Esophagus muscularis mucosa (tissue), 4 donors: ENCODE measurements around the gene BAG2. TPM values are rescaled to one million over a fixed set of nuclear protein-coding genes. Genes with fewer than 3 reads are reported as not detected.
A peak's percentile ranks its signal among the peaks of the same experiment; 100 is the strongest.

Experiments used
- DNase-seq: peaks from one replicate; pipeline ENCODE4 v3.0.0-alpha.2; 2017; ENCODE audit errors: extremely low spot score
- H3K27ac ChIP-seq, 4 donors: fragments of 200-600 bp; sonication (generic); replicated peaks in 1 of 4; 1 replicate in 3 of 4; 2 replicates in 1 of 4; pipeline ENCODE4 v1.5.1; 2016 to 2019; ENCODE audit warnings: mild to moderate bottlenecking in 1 of 4
- H3K27me3 ChIP-seq, 4 donors: fragments of 200-600 bp; sonication (generic); one replicate each; pipeline versions ENCODE4 v1.5.1 to v1.6.0; 2016 to 2019
- H3K36me3 ChIP-seq, 4 donors: fragments of 200-600 bp; sonication (generic); one replicate each; pipeline ENCODE4 v1.5.1; 2016 to 2019
- H3K4me1 ChIP-seq, 4 donors: fragments of 200-600 bp; sonication (generic); one replicate each; pipeline ENCODE4 v1.5.1; 2016 to 2019
- H3K4me3 ChIP-seq, 4 donors: fragments of 200-600 bp; sonication (generic); 1 replicate in 2 of 4; 2 replicates in 2 of 4; pipeline ENCODE4 v1.5.1; 2016 to 2019; ENCODE audit warnings: mild to moderate bottlenecking in 4 of 4, moderate library complexity in 1 of 4
- H3K9me3 ChIP-seq, 4 donors: fragments of 200-600 bp; sonication (generic); 1 replicate in 3 of 4; 2 replicates in 1 of 4; pipeline ENCODE4 v1.5.1; 2016 to 2019
- EP300 ChIP-seq: sonication (generic); formaldehyde crosslinking; IDR thresholded peaks from one replicate; pipeline ENCODE4 v1.6.1; 2017; ENCODE audit warnings: antibody characterized with exemption
- POLR2A ChIP-seq: fragments of 450-650 bp; IDR thresholded peaks from one replicate; pipeline ENCODE4 v1.6.1; 2017; ENCODE audit warnings: antibody characterized with exemption, moderate library complexity, mild to moderate bottlenecking, low read depth
- POLR2AphosphoS5 ChIP-seq, 2 donors: sonication (generic); formaldehyde crosslinking; IDR thresholded peaks; one replicate each; pipeline ENCODE4 v1.6.1; 2017; ENCODE audit warnings: antibody characterized with exemption in 2 of 2
- WGBS: methylation state at CpG from one replicate; pipeline ENCODE4 v1.1.5; 2018; 5-methylcytosine and 5-hydroxymethylcytosine counted together
- intact Hi-C: fragments of 100-400 bp; cut with DNase I; formaldehyde crosslinking; loops from one replicate; pipeline ENCODE4 v1.15.1; 2023
- total RNA-seq, 4 donors: library from RNA; depleted of rRNA; stranded (reverse); fragments of >200 nt; gene quantifications; one replicate each; pipeline versions ENCODE4 v1.1.0 to v1.2.1, GENCODE V29; 2016
- TF ChIP-seq, protein P1 (sequence below), 3 experiments: fragments of 200-600 bp in 2 of 3; fragments of 450-650 bp in 1 of 3; sonication (generic) in 2 of 3; IDR thresholded peaks; one replicate each; pipeline ENCODE4 v1.5.1; 2017 to 2019; ENCODE audit warnings: antibody characterized with exemption in 3 of 3, mild to moderate bottlenecking in 2 of 3, moderate library complexity in 1 of 3

Gene BAG2
- total RNA-seq, result 10 to 100 TPM; 29.0 to 42.8 (median 39.6) TPM

DNA sequence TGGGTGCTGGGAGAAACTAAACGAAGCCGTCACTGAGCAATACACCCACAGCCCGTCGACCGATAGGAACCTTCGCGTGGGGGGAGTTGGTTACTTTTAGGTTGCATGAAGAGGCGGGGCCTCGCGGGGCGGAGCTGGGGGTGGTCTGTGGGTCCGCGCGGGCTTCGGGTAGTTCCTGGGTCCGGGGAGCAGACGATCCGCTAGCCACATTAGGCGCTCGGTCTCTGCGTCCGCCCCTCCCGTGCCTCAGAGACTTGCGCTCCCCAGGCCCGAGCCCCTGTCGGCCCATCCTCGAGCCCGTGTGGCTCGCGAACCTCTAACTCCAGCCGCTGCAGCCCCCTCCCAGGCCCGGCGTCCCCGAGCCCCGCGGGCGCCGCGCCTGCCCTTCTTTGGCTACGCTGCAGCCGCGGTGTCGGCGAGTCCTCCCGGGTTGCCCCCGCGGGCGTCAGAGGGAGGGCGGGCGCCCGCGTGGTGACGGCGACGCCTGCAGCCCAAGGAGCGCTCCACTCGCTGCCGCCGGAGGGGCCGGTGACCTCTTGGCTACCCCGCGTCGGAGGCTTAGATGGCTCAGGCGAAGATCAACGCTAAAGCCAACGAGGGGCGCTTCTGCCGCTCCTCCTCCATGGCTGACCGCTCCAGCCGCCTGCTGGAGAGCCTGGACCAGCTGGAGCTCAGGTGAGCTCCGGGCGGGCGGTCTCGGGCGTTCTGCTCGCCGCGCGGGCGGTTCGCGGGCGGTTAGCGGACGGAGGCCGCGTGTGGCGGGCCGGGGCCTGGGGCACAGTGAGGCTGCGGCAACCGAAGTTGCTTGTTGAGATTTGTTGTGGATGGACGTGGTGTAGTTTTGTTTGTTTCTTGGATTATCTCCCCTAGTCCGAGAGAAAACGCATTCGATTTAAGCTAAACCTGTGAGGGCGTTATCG, at the start of gene BAG2:
BAG2 (plus strand) TSS at position 191 of the 920 bp plus-strand sequence; CDS start at position 563, 372 bp downstream.
- peaks cover 15 to 45% (median 40%) of the 10 kb centered on the region in 4 donors for H3K4me1 ChIP-seq
- no peaks in the 10 kb centered on the region for H3K27me3 ChIP-seq
- whole genome bisulfite sequencing, result under 1% methylated on average over 52 of the region's 97 CpGs
- no peaks in the 10 kb centered on the region for H3K9me3 ChIP-seq
- H3K36me3 ChIP-seq, result peaks cover 0 to 4% (median 1%) of the 10 kb centered on the region in 4 donors
- H3K27ac ChIP-seq, result peak within 1 kb of the TSS; percentile 90 to 96 (median 96)
- DNase-seq, result peak; percentile 98
- intact Hi-C loops, result loop anchor here (5.0 to 10.0 kb wide), 4 partner anchors 50 to 278 kb away; partner anchors contain the start of genes PRIM2 and RAB23
- peak; percentile 82 to 93 for TF ChIP-seq POLR2AphosphoS5 (IDR thresholded peaks at IDR 0.05)
- TF ChIP-seq POLR2A, result peak; percentile 15
- TF ChIP-seq EP300, result no peak
- TF ChIP-seq, protein P1, sequence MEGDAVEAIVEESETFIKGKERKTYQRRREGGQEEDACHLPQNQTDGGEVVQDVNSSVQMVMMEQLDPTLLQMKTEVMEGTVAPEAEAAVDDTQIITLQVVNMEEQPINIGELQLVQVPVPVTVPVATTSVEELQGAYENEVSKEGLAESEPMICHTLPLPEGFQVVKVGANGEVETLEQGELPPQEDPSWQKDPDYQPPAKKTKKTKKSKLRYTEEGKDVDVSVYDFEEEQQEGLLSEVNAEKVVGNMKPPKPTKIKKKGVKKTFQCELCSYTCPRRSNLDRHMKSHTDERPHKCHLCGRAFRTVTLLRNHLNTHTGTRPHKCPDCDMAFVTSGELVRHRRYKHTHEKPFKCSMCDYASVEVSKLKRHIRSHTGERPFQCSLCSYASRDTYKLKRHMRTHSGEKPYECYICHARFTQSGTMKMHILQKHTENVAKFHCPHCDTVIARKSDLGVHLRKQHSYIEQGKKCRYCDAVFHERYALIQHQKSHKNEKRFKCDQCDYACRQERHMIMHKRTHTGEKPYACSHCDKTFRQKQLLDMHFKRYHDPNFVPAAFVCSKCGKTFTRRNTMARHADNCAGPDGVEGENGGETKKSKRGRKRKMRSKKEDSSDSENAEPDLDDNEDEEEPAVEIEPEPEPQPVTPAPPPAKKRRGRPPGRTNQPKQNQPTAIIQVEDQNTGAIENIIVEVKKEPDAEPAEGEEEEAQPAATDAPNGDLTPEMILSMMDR (IDR thresholded peaks at IDR 0.05), result peak; percentile 26 to 39 (median 35)
- peak within 1 kb of the TSS; percentile 81 to 92 (median 86) for H3K4me3 ChIP-seq

DNA sequence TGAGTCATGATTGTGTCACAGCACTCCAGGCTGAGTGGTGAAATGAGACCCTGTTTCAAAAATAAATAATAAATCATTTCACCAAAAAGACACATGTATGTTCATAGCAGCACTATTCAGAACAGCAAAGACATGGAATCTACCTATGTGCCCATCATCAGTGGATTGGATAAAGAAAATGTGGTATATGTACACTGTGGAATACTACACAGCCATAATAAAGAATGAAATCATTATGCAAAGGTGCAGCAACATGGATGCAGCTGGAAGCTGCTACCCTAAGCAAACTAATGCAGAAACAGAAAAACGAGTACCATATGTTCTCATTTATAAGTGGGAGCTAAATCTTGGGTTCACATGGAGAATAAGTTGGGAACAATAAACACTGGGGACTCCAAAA, 49.0 kb upstream of the BAG2 start:
- H3K27me3 ChIP-seq, result no peaks in the 10 kb centered on the region
- DNase-seq, result no peak
- H3K4me1 ChIP-seq, result peaks cover 0 to 8% (median 4%) of the 10 kb centered on the region in 4 donors
- H3K36me3 ChIP-seq, result peaks cover 0 to 7% (median 0%) of the 10 kb centered on the region in 4 donors
- no peaks in the 10 kb centered on the region for H3K9me3 ChIP-seq
- intact Hi-C loops, result no loop called here
- H3K27ac ChIP-seq, result no peak overlapping the region
- WGBS, result 97% methylated on average over 1 of the region's 1 CpG
- no peak overlapping the region for H3K4me3 ChIP-seq
- TF ChIP-seq POLR2A (no peak), POLR2AphosphoS5 (IDR thresholded peaks at IDR 0.05) (no peak), EP300 (no peak)
- TF ChIP-seq, protein P1 (IDR thresholded peaks at IDR 0.05), result no peak

DNA sequence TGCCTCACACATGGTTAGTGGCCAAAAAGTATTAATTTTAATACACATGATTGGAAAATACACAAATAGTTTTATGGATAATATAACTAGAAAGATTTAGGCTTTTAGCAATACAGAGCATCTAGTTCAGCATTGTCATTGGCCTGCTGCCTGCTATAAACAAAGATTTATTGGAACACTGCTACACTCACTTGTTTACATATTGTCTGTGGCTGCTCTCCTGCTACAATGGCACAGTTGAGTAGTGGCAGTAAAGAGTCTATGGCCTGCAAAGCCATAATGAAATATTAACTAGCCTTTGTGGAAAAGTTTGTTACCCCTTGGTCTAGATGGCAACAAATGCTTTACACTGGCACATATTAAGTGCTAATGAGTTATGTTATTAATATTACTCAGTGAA, 44.4 kb upstream of the BAG2 start:
- no peaks in the 10 kb centered on the region for H3K9me3 ChIP-seq
- no peaks in the 10 kb centered on the region for H3K27me3 ChIP-seq
- no peak overlapping the region for H3K27ac ChIP-seq
- peaks cover 9 to 14% (median 11%) of the 10 kb centered on the region in 4 donors for H3K4me1 ChIP-seq
- no peak overlapping the region for H3K4me3 ChIP-seq
- intact Hi-C loops, result no loop called here
- H3K36me3 ChIP-seq, result peaks cover 0 to 13% (median 4%) of the 10 kb centered on the region in 4 donors
- TF ChIP-seq, protein P1 (IDR thresholded peaks at IDR 0.05), result no peak
- TF ChIP-seq EP300 (no peak), POLR2AphosphoS5 (IDR thresholded peaks at IDR 0.05) (no peak), POLR2A (no peak)
- no peak for DNase-seq

DNA sequence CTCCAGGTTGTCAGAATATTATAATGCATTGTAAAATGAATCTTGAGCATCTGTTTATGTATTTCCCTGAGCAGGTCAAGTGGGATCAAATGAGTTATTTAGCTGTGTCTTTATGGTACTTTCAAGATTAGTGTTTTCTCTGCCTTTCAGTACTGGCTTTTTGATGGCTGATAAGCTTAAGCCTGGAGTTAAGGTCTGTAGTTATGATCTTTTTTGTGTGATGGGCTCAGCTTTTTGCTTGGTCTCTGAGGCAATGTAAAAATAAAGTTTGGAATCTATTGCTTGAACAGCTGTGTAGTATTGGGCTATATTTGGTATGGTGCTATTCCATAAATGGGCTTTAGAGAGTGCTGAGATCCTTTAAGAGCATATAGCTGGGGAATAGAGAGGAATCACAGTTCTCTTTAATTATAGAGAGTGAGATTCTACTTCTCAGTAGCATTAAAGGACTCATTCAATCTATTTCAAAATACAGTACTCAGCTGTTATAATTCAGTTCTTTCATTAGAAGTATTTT, 41.4 kb upstream of the BAG2 start:
- no peak for TF ChIP-seq POLR2A
- TF ChIP-seq POLR2AphosphoS5 (IDR thresholded peaks at IDR 0.05), result no peak
- TF ChIP-seq, protein P1 (IDR thresholded peaks at IDR 0.05), result no peak
- no peak for TF ChIP-seq EP300
- DNase-seq, result no peak
- H3K27ac ChIP-seq, result no peak overlapping the region
- intact Hi-C loops, result no loop called here
- H3K36me3 ChIP-seq, result peaks cover 9 to 31% (median 23%) of the 10 kb centered on the region in 4 donors
- H3K4me3 ChIP-seq, result no peak overlapping the region
- no peaks in the 10 kb centered on the region for H3K9me3 ChIP-seq
- peaks cover 9 to 14% (median 11%) of the 10 kb centered on the region in 4 donors for H3K4me1 ChIP-seq
- no peaks in the 10 kb centered on the region for H3K27me3 ChIP-seq
